KMS-11 (cell line): Measurements from ENCODE around the gene EPHA6.
A peak's percentile ranks its signal among the peaks of the same experiment; 100 is the strongest.

Experiments used
- H2AFZ ChIP-seq: fragments of 200-600 bp; sonication (generic); 2 replicates; pipeline ENCODE4 v1.6.1; 2016; ENCODE audit warnings: antibody characterized with exemption, mixed run types, low read depth
- H3K27ac ChIP-seq: fragments of 200-600 bp; sonication (generic); 2 replicates; pipeline ENCODE4 v1.6.1; 2016; ENCODE audit warnings: mild to moderate bottlenecking, mixed run types
- H3K27me3 ChIP-seq: fragments of 200-600 bp; sonication (generic); 2 replicates; pipeline ENCODE4 v1.6.1; 2017; ENCODE audit warnings: mild to moderate bottlenecking, low read depth, mixed run types, moderate library complexity; ENCODE audit not compliant: insufficient read depth
- H3K36me3 ChIP-seq: fragments of 200-600 bp; sonication (generic); 2 replicates; pipeline ENCODE4 v1.6.1; 2017; ENCODE audit warnings: mild to moderate bottlenecking, mixed run types; ENCODE audit not compliant: insufficient read depth
- H3K4me1 ChIP-seq: fragments of 200-600 bp; sonication (generic); 2 replicates; pipeline ENCODE4 v1.6.1; 2016; ENCODE audit warnings: mild to moderate bottlenecking, low read depth, mixed run types; ENCODE audit not compliant: poor library complexity, severe bottlenecking
- H3K4me2 ChIP-seq: fragments of 200-600 bp; sonication (generic); 2 replicates; pipeline ENCODE4 v1.7.0; 2016; ENCODE audit warnings: mild to moderate bottlenecking, mixed run types
- H3K4me3 ChIP-seq: fragments of 200-600 bp; sonication (generic); IDR thresholded peaks from 2 replicates; pipeline ENCODE4 v1.6.1; 2017; ENCODE audit warnings: low read depth, low read length, mixed read lengths; ENCODE audit not compliant: insufficient read depth
- H3K79me2 ChIP-seq: fragments of 200-600 bp; sonication (generic); 2 replicates; pipeline ENCODE4 v1.6.1; 2016; ENCODE audit warnings: low read depth, mixed run types; ENCODE audit not compliant: insufficient read depth
- H3K9ac ChIP-seq: fragments of 200-600 bp; sonication (generic); 2 replicates; pipeline ENCODE4 v1.6.1; 2016; ENCODE audit warnings: mild to moderate bottlenecking, mixed run types
- H4K20me1 ChIP-seq: fragments of 200-600 bp; sonication (generic); 2 replicates; pipeline ENCODE4 v1.6.1; 2016; ENCODE audit warnings: mild to moderate bottlenecking, mixed run types; ENCODE audit not compliant: insufficient read depth
- TF ChIP-seq, protein P1 (sequence below): fragments of 200-600 bp; sonication (generic); conservative IDR thresholded peaks from 2 replicates; pipeline ENCODE4 v1.6.1; 2017; ENCODE audit warnings: low read depth, mild to moderate bottlenecking, antibody characterized with exemption, low read length, moderate library complexity, mixed read lengths

Gene EPHA6

DNA sequence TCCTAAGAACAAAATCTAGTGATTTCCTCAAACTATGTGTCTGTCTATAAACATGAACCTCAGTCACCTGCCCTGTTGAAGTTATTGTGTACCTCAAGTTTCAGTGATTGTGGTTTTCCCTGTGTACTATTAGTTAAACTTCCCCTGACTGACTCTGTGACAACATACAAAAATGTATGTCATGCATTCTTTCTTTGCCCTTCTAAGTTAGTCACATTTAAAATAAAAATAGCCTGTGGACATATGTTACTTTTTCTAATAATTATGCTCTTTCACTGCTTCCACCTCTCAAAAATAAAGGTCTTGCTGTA is 29.8 kb downstream of the EPHA6 start:
- peaks cover 22% of the 10 kb centered on the region for H3K4me1 ChIP-seq
- no peak overlapping the region for H3K27ac ChIP-seq
- H3K4me2 ChIP-seq = peak overlapping the region; percentile 26; the same call in 1 of the 2 replicates
- no peak overlapping the region for H2AFZ ChIP-seq
- H4K20me1 ChIP-seq = no peaks in the 10 kb centered on the region; the same call in 1 of the 2 replicates
- H3K36me3 ChIP-seq = no peaks in the 10 kb centered on the region
- H3K4me3 ChIP-seq = no peak overlapping the region
- H3K79me2 ChIP-seq = 0 out of 2 replicates have a peak, but pooled peaks cover 8% of the 10 kb centered on the region
- H3K9ac ChIP-seq = no peak overlapping the region
- H3K27me3 ChIP-seq = no peaks in the 10 kb centered on the region
- TF ChIP-seq, protein P1, sequence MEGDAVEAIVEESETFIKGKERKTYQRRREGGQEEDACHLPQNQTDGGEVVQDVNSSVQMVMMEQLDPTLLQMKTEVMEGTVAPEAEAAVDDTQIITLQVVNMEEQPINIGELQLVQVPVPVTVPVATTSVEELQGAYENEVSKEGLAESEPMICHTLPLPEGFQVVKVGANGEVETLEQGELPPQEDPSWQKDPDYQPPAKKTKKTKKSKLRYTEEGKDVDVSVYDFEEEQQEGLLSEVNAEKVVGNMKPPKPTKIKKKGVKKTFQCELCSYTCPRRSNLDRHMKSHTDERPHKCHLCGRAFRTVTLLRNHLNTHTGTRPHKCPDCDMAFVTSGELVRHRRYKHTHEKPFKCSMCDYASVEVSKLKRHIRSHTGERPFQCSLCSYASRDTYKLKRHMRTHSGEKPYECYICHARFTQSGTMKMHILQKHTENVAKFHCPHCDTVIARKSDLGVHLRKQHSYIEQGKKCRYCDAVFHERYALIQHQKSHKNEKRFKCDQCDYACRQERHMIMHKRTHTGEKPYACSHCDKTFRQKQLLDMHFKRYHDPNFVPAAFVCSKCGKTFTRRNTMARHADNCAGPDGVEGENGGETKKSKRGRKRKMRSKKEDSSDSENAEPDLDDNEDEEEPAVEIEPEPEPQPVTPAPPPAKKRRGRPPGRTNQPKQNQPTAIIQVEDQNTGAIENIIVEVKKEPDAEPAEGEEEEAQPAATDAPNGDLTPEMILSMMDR = no peak

DNA sequence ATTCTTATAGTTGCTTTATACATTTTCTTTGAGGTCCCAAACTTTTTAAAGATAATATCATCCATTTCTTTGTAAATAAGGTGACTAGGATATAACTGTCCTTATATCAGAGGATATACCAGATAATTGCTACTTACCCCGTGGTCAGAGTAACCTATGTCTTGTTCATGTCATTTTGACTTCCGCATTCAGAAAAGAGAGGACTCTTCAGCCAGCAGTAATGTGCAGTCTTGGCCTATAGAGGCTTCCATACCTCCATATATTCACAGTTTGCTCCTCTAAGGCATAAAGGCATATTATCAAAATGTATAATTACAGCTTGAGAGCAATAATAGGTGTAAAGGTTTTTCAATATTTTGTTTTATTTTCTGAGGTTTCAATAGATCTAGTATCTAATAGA is 38.5 kb downstream of the EPHA6 start:
- H3K9ac ChIP-seq = no peak overlapping the region
- no peak overlapping the region for H3K4me2 ChIP-seq
- H3K4me1 ChIP-seq = no peaks in the 10 kb centered on the region
- H3K27ac ChIP-seq = no peak overlapping the region
- no peaks in the 10 kb centered on the region for H3K27me3 ChIP-seq
- H3K36me3 ChIP-seq = no peaks in the 10 kb centered on the region
- H4K20me1 ChIP-seq = no peaks in the 10 kb centered on the region
- TF ChIP-seq, protein P1 = no peak
- H3K4me3 ChIP-seq = no peak overlapping the region
- H2AFZ ChIP-seq = no peak overlapping the region
- no peaks in the 10 kb centered on the region for H3K79me2 ChIP-seq

DNA sequence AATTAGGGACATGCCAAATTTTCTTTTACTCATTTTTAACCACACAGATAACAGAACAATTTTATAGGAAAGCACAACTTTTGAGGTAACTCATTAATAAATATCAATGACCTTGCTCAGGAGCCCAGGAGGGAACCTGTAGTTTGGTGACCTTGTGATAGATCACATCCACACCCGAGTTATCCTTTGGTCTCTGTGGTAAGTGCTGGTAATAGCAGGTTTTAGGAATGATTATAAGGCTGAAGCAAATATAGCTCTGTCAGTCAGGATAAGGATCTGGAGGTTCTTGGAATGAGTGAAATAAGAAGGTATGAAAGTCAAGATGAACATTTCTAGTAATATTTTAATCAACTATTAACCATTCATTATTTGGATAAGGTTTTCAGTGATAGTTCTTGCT is 46.5 kb downstream of the EPHA6 start:
- no peaks in the 10 kb centered on the region for H3K27me3 ChIP-seq
- H2AFZ ChIP-seq = no peak overlapping the region
- TF ChIP-seq, protein P1 = no peak
- H3K4me1 ChIP-seq = peaks cover 22% of the 10 kb centered on the region
- H3K27ac ChIP-seq = no peak overlapping the region
- no peaks in the 10 kb centered on the region for H3K36me3 ChIP-seq
- H3K9ac ChIP-seq = no peak overlapping the region
- H3K4me2 ChIP-seq = no peak overlapping the region
- H3K79me2 ChIP-seq = no peaks in the 10 kb centered on the region
- H3K4me3 ChIP-seq = no peak overlapping the region
- no peaks in the 10 kb centered on the region for H4K20me1 ChIP-seq

DNA sequence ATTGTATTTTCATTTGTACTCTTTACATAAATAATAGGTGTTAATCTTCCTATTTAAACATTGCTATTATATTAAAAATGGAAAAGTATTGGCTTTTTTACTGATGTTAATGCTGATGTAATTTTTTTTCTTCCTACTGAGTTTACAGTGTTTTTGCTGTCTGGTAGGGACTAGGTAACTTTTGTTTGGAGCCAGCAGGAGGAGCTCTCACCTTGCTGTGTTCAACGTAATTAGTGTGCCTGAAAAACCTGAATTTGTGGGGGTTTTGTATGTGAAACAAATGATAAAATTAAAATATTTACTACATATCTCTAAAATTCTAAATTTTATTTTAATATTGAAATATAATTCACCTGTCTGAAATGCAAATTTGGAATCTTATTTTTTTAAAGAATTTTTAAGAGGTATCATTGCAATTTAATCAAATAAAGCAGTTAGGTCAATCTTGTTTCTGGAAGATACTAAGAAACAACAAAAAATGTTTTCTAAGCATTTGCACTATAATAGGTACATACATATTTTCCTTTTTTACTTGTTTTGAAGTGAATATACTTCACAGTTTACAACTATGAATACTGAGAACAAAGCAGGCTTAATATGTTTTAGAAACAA is 48.8 kb downstream of the EPHA6 start:
- TF ChIP-seq, protein P1 = peak; percentile 75; the same call in 1 of the 2 replicates
- Histone ChIP-seq H3K4me2 (no peak overlapping the region), H4K20me1 (no peaks in the 10 kb centered on the region), H3K9ac (no peak overlapping the region), H3K79me2 (no peaks in the 10 kb centered on the region), H3K27me3 (no peaks in the 10 kb centered on the region), H3K4me1 (peaks cover 27% of the 10 kb centered on the region), H2AFZ (no peak overlapping the region), H3K36me3 (no peaks in the 10 kb centered on the region), H3K4me3 (no peak overlapping the region), H3K27ac (no peak overlapping the region)
